LNCaP clone FGC (cell line): Measurements from ENCODE around the gene CPVL.

Source experiments
- DNase-seq: peaks from one replicate; pipeline ENCODE4 v3.0.0-alpha.2; 2011; ENCODE audit warnings: low read depth
- H3K4me3 ChIP-seq: 2 replicates; pipeline ENCODE4 v1.5.1; 2011; ENCODE audit warnings: mild to moderate bottlenecking, low read depth, low read length, control low read depth
- CTCF ChIP-seq: IDR thresholded peaks from 2 replicates; pipeline ENCODE4 v1.5.1; 2012; ENCODE audit warnings: mild to moderate bottlenecking; ENCODE audit not compliant: control insufficient read depth, insufficient read depth; ENCODE audit errors: extremely low read depth

CPVL gene

GRCh38 chr7:29145553-29146056, 732 bp downstream of the CPVL start:
- no peak overlapping the region for H3K4me3 ChIP-seq
- no peak for TF ChIP-seq CTCF
- no peak for DNase-seq

DNA sequence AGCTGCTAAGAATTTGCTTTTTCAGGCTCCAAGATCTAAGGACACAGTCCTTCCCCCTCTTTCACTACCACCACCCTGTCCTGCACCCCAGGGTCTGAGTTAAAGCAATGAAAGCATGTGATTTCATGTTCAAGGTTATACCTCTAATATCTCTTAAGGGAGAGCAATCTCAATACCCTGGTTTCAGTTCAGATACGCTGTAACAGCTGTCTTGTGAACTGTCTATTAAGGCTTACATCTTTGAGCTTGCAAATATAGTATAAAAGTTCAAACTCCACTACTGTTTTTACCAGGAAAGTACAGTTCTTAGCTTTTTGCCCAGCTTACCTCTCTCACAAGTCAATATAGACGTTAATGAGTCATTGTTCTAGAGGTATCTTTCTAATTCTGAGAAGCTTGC, 2.6 kb downstream of the CPVL start:
- no peak overlapping the region for H3K4me3 ChIP-seq
- TF ChIP-seq CTCF, result no peak
- DNase-seq, result no peak

- TF ChIP-seq CTCF, result no peak
These were observed 4.2 kb downstream of the CPVL start for GRCh38 chr7:29142021-29142727.

GRCh38 chr7:29140873-29141468, 5.4 kb downstream of the CPVL start:
- DNase-seq, result no peak
- no peak for TF ChIP-seq CTCF
- no peak overlapping the region for H3K4me3 ChIP-seq

More at GRCh38 chr7:29142021-29142727, 4.2 kb downstream of the CPVL start:
- no peak for DNase-seq
- no peak overlapping the region for H3K4me3 ChIP-seq

- H3K4me3 ChIP-seq, result no peak overlapping the region
- no peak for TF ChIP-seq CTCF
- no peak for DNase-seq
These were observed 6.5 kb downstream of the CPVL start for GRCh38 chr7:29139796-29140195.

- TF ChIP-seq CTCF, result no peak
- DNase-seq, result no peak
- H3K4me3 ChIP-seq, result no peak overlapping the region
These were observed 7.1 kb downstream of the CPVL start for GRCh38 chr7:29139191-29139590.
